Gastrocnemius medialis (tissue), 4 donors: Measurements from ENCODE around the gene TMUB1. TPM values are rescaled to one million over a fixed set of nuclear protein-coding genes. Genes with fewer than 3 reads are reported as not detected.
"Not testable (repeated sequence)": the region's sequence is repeated elsewhere in the genome, so short reads cannot be mapped to it uniquely, and the experiment has no call there.

Experiments
- ATAC-seq, 2 donors: fragments of 150-250 bp; one replicate each; pipeline ENCODE4 v1.9.1; 2016
- DNase-seq, 2 donors: peaks; one replicate each; pipeline ENCODE4 v3.0.0-alpha.2; 2019
- H3K27ac ChIP-seq, 4 donors: fragments of 200-600 bp; sonication (generic); 1 replicate in 1 of 4; 2 replicates in 3 of 4; pipeline ENCODE4 v1.5.1; 2016 to 2018; ENCODE audit warnings: mild to moderate bottlenecking in 2 of 4, moderate library complexity in 1 of 4
- H3K27me3 ChIP-seq, 3 donors: fragments of 200-600 bp; sonication (generic) in 2 of 3; 1 replicate in 1 of 3; 2 replicates in 2 of 3; pipeline versions ENCODE4 v1.5.1 to v1.6.0; 2016 to 2019; ENCODE audit warnings: mild to moderate bottlenecking in 1 of 3, moderate library complexity in 1 of 3
- H3K36me3 ChIP-seq, 2 donors: fragments of 200-600 bp; sonication (generic) in 1 of 2; one replicate each; pipeline ENCODE4 v1.5.1; 2017 to 2018
- H3K4me1 ChIP-seq, 2 donors: fragments of 200-600 bp; sonication (generic) in 1 of 2; one replicate each; pipeline ENCODE4 v1.5.1; 2016 to 2017; ENCODE audit warnings: mild to moderate bottlenecking in 2 of 2
- H3K4me3 ChIP-seq, 4 donors: fragments of 200-600 bp; sonication (generic) in 3 of 4; 1 replicate in 1 of 4; 2 replicates in 3 of 4; pipeline ENCODE4 v1.5.1; 2016 to 2019; ENCODE audit warnings: mild to moderate bottlenecking in 2 of 4
- H3K9me3 ChIP-seq, 3 donors: fragments of 200-600 bp; sonication (generic) in 2 of 3; 1 replicate in 1 of 3; 2 replicates in 2 of 3; pipeline ENCODE4 v1.5.1; 2016 to 2019
- CTCF ChIP-seq, 5 experiments: fragments of 450-650 bp in 3 of 5; fragments of 200-600 bp in 2 of 5; sonication (generic) in 2 of 5; IDR thresholded peaks in 4 of 5; conservative IDR thresholded peaks in 1 of 5; 1 replicate in 4 of 5; 2 replicates in 1 of 5; pipeline ENCODE4 v1.5.1; 2016 to 2019; ENCODE audit warnings: antibody characterized with exemption in 5 of 5, mild to moderate bottlenecking in 3 of 5, moderate library complexity in 3 of 5
- POLR2A ChIP-seq, 2 donors: fragments of 450-650 bp; IDR thresholded peaks; one replicate each; pipeline ENCODE4 v1.6.1; 2017; ENCODE audit warnings: antibody characterized with exemption in 2 of 2, mild to moderate bottlenecking in 2 of 2, moderate library complexity in 2 of 2
- in situ Hi-C, 4 donors: fragments of 200-750 bp; cut with MboI; loops; one replicate each; pipeline versions ENCODE4 v1.15.0 to v1.8.0; 2017; ENCODE audit warnings: low sequenced_read_pairs in 4 of 4
- intact Hi-C: fragments of 100-400 bp; cut with DNase I; formaldehyde crosslinking; loops from one replicate; pipeline ENCODE4 v1.15.1; 2023; ENCODE audit warnings: low total_unique reads
- total RNA-seq, 4 donors: library from RNA; depleted of rRNA; stranded (reverse); fragments of >200 nt; gene quantifications; one replicate each; pipeline versions ENCODE4 v1.1.0 to v1.2.3, GENCODE V29; 2016

Gene TMUB1
- total RNA-seq, 4 donors from 2014 or later, result 55.5 to 137 (median 97.4) TPM

GRCh38 chr7:151046603-151047573, 36.4 kb downstream of the TMUB1 start:
- Histone ChIP-seq H3K27ac (no peak overlapping the region), H3K36me3 (peaks cover 0 to 23% of the 10 kb centered on the region in 2 donors), H3K4me1 (peaks cover 0 to 6% of the 10 kb centered on the region in 2 donors), H3K9me3 (no peaks in the 10 kb centered on the region), H3K27me3 (peaks cover 0 to 8% (median 0%) of the 10 kb centered on the region in 3 donors), H3K4me3 (no peak overlapping the region)
- DNase-seq (no peak), ATAC-seq (no peak)
- TF ChIP-seq POLR2A (IDR thresholded peaks at IDR 0.05) (no peak), CTCF (IDR thresholded peaks at IDR 0.05 in 4 of 5, conservative IDR thresholded peaks at IDR 0.05 in 1 of 5) (no peak)
- intact Hi-C loops (no loop called here), in situ Hi-C loops (loop anchor here in 1 of 4 donors (10.0 kb wide), 1 partner anchor 58 kb away; no protein-coding TSS in a partner anchor)

GRCh38 chr7:151045967-151046366, 37.3 kb downstream of the TMUB1 start:
- no peak overlapping the region for H3K4me3 ChIP-seq
- TF ChIP-seq POLR2A (IDR thresholded peaks at IDR 0.05), result no peak
- TF ChIP-seq CTCF (IDR thresholded peaks at IDR 0.05 in 4 of 5, conservative IDR thresholded peaks at IDR 0.05 in 1 of 5), result no peak
- H3K27ac ChIP-seq, result no peak overlapping the region
- in situ Hi-C loops, result loop anchor here in 1 of 4 donors (10.0 kb wide), 1 partner anchor 59 kb away; no protein-coding TSS in a partner anchor
- no peak for DNase-seq
- intact Hi-C loops, result no loop called here
- no peaks in the 10 kb centered on the region for H3K9me3 ChIP-seq
- ATAC-seq, result no peak
- peaks cover 0 to 24% of the 10 kb centered on the region in 2 donors for H3K36me3 ChIP-seq
- H3K27me3 ChIP-seq, result peaks cover 0 to 8% (median 0%) of the 10 kb centered on the region in 3 donors
- H3K4me1 ChIP-seq, result peaks cover 0 to 3% of the 10 kb centered on the region in 2 donors

- Histone ChIP-seq H3K27ac (no peak overlapping the region), H3K9me3 (no peaks in the 10 kb centered on the region), H3K36me3 (peaks cover 0 to 24% of the 10 kb centered on the region in 2 donors), H3K4me3 (no peak overlapping the region), H3K4me1 (no peaks in the 10 kb centered on the region), H3K27me3 (peaks cover 0 to 3% (median 0%) of the 10 kb centered on the region in 3 donors)
- intact Hi-C loops (no loop called here), in situ Hi-C loops (loop anchor here in 1 of 4 donors (10.0 kb wide), 1 partner anchor 60 kb away; no protein-coding TSS in a partner anchor)
- DNase-seq (no peak), ATAC-seq (no peak)
- TF ChIP-seq POLR2A (IDR thresholded peaks at IDR 0.05) (no peak), CTCF (IDR thresholded peaks at IDR 0.05 in 4 of 5, conservative IDR thresholded peaks at IDR 0.05 in 1 of 5) (no peak)
These were observed 38.0 kb downstream of the TMUB1 start for GRCh38 chr7:151045262-151045661.

GRCh38 chr7:151043959-151044358, 39.3 kb downstream of the TMUB1 start:
- no peak for ATAC-seq

GRCh38 chr7:151043449-151043848, 39.8 kb downstream of the TMUB1 start:
- H3K27me3 ChIP-seq, H3K4me3 ChIP-seq, H3K9me3 ChIP-seq, H3K27ac ChIP-seq, DNase-seq, intact Hi-C loops, ATAC-seq, H3K4me1 ChIP-seq: not testable (repeated sequence)
- peaks cover 0 to 24% of the 10 kb centered on the region in 2 donors for H3K36me3 ChIP-seq
- in situ Hi-C loops, result loop anchor here in 1 of 4 donors (10.0 kb wide), 1 partner anchor 61 kb away; no protein-coding TSS in a partner anchor

More at GRCh38 chr7:151043959-151044358, 39.3 kb downstream of the TMUB1 start:
- H3K36me3 ChIP-seq, result peaks cover 0 to 24% of the 10 kb centered on the region in 2 donors
- DNase-seq, result no peak
- in situ Hi-C loops (loop anchor here in 1 of 4 donors (10.0 kb wide), 1 partner anchor 61 kb away; no protein-coding TSS in a partner anchor), intact Hi-C loops (no loop called here)
- H3K27me3 ChIP-seq, result no peaks in the 10 kb centered on the region
- no peaks in the 10 kb centered on the region for H3K9me3 ChIP-seq
- H3K4me1 ChIP-seq, result peaks cover 2 to 3% of the 10 kb centered on the region in 2 donors
- no peak overlapping the region for H3K4me3 ChIP-seq
- TF ChIP-seq CTCF (IDR thresholded peaks at IDR 0.05 in 4 of 5, conservative IDR thresholded peaks at IDR 0.05 in 1 of 5) (no peak), POLR2A (IDR thresholded peaks at IDR 0.05) (no peak)
- no peak overlapping the region for H3K27ac ChIP-seq
